Hippocampal formation (tissue), 2 donors: Measurements from ENCODE around the gene PALS2.

Experiments used
- DNase-seq, 2 donors: peaks; one replicate each; lab custom pipeline; 2025; lab: John Stamatoyannopoulos, UW

Gene PALS2

DNA sequence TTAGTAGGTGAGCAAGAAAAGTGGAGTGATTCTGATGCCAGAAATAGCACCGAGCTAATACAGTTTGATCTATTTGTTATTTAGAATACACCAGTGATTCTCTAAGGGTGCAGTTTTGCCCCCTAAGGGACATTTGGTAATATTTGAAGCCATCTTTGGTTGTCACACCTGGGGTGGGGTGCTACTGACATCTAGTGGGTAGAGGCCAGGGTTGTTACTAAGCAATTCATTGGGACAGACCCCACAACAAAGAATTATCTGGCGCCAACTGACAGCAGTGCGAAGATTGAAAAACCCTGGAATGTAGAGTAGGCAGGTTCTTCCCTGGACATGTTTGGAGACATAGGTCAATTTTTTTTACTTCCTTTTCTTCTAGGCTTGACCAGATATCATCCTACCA lies 14.6 kb downstream of the PALS2 start:
- no peak for DNase-seq

DNA sequence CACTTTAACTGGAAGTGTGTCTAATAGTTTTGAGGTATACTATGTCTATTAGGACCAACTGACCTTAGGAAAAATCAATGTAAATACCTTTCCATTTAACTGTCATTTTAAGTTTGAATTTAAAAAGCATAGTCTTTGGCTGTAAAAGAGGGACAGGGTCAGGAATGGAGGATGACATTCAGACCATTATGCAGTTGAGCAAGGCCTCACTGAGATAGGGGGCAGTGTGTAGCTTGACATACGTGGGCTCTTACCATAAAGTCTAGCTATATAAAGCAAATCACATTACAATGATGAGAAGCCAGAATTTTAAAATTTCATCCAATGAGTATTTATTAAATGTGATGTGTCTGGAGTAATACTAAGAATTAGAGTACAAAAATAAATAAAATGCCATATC lies 17.9 kb downstream of the PALS2 start:
- no peak for DNase-seq

DNA sequence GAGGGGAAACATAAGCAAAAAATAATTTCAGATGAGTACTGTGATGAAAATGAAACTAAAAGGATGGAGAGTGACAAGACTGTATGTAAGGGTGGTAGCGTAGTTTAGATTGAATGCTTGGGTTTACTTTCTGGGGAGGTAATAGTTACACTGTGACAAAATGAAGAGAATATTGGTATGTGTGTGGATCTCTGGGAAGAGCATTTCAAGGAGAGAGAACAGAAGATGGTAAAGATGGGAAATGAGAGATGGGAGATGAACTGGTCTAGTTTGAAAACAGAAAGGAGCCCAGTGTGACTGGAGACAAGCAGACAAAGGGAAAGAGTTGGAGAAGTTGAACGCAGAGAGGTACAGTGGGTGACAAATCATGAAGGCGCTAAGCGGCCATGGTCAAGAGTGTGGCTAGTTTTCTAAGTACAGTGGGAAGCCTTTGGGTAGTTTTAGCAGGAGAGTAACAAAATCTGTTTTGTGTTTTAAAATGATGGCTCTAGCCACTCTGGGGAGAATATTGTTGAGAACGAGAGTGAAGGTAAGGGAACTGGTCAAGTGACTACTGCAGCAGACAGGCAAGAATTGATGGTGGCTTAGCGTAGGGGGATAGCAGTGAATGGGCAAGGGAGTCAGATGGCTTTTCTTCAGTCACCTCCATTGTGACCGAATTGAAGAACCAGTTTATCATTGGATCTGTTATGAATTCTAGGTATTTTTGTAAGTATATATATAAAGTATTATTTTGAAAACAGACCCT lies 22.6 kb downstream of the PALS2 start:
- no peak for DNase-seq

DNA sequence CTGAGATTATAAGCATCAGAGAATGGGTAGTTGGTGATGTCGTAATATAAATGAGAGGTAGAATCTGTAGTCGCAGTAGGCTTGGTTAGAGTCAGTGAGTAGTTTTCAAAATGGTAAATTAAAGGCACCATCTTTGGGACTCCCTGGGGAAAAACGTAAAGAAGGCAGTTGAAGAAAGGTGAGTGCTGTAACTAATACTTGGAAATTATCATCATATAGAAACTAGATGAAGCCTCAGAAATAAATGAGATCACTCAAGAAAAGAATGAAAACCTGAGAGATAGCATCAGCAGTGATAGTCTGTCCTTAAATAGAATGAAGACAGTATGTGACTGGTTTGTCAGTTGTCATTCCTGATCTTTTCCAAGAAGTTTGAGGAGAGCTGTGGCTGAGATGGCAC lies 23.8 kb downstream of the PALS2 start:
- no peak for DNase-seq

DNA sequence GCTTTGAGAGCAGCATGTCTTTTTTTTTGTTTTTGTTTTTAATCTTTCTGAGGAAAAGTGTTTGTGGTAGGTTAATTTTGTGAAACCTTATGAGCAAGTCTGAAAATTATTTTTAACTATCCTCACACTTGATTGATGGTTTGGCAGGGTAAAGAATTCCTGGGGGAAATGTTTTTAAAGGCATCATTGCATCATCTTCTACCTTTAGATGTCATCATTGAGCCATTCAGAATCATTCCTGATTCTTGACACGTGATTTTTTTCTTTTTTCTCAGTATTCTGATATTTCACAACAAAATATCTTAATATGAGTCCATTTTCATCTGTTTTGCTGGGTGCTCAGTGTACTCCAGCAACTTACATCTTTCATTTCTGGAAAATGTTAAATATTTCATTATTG lies 28.3 kb downstream of the PALS2 start:
- DNase-seq, result no peak

DNA sequence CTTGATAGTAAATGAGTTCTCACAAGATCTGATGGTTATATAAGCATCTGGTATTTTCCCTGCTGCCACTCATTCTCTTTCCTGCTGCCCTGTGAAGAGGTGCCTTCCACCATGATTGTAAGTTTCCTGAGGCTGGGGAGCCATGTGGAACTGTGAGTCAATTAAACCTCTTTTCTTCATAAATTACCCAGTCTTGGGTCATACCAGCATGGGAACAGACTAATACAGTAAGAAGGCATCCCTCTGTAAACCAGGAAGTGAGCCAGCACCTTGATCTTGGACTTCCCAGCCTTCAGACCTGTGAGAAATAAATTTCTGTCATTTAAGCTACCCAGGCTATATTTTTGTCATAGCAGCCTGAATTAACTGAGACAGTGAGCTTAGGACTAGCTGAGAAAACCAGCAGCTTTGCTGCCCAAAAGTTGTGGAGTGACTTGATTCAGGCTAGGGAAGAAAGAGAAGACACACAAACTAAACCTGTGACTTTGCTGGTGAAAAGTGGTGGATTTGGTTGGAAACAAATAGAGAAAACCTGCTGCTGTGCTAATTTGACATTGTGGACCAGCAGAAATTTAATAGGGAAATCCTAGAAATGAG lies 29.7 kb downstream of the PALS2 start:
- no peak for DNase-seq

DNA sequence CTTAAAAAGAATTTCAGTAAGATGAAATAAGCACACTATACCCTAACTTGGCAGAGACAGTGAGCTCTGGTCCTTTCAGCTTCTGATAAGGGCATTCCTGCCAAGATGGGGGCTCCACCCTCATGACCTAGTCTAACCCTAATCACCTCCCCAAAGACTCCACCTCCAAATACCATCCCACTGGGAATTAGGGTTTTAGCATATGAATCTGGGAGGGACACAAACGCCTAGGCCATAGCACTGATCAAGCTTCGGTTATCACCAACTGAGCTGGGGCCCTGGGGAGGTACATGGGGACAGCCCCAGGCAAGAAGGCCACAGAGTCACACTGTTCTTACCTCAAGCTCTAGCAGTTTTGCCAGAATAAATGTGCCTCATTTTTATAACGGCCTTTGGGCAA lies 31.4 kb downstream of the PALS2 start:
- DNase-seq, result no peak

DNA sequence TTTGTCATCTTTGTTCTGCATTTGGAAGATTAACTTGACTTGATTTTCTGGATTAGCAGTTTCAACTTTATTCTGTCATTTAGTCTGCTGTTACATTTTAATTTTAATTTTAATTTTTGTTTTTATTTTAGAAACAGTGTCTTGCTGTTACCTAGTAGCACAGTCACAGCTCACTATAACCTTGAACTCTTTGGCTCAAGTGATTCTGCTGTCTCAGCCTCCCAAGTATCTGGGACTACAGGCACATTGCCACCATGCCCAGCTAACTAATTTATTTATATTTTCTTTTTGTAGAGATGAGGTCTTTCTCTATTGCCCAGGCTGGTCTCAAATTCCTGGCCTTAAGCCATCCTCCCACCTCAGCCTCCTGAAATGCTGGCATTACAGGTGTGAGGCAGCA lies 35.3 kb downstream of the PALS2 start:
- no peak for DNase-seq

DNA sequence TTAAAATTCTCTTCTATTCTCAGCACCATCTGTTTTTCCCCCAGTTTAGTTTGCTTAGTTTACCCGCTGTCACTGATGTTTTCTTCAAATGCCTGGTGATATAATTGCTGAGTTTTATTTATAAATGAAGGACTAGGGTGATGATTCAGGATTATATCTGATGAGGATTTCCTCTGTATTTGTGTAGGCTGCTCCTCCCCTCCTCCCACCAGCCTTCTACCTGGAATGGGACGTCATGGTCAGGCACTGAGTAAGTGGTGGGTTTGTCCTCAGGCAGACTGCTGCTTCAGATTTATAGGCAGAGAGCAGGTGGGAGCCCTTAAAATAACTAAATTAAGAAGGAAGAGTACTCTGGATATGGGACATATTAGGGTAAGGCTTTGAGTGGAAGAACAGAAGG lies 35.8 kb downstream of the PALS2 start:
- no peak for DNase-seq

DNA sequence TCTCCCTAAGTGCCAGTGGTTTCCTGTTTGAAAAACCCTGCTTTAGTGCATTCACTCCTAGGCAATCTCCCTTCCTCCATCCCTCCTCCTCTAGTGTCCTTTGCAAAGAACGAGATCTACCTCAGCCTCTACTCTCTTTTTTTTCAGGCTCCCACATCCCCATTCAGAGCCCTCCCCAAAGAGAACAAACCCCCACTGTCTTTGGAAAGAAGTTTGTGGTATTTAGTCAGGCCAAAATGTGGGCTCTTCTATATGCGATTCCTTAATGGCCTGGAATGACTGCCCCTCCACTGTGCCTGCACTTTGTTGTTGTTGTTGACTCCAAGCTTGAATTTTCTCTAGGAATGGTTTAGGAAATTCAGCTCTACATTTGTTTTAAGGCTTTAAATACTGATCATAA lies 36.3 kb downstream of the PALS2 start:
- DNase-seq, result no peak

DNA sequence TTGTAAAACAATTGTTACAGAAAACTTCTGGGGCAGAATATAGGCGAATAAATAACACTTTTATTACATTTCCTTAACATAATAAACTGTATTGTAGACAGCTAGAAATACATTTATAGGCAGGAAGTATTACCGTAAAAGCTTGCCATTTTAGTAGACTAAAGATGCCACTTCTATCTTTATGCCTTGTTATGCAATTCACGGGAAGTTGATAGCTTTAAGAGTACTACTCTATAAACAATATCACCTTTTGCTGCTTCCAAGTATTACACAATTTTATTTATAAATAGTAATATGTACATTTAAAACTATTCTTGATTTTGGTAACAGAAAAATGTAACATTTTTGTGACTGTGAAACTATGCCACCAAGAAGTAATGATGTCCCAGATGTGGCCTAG lies 37.9 kb downstream of the PALS2 start:
- no peak for DNase-seq

DNA sequence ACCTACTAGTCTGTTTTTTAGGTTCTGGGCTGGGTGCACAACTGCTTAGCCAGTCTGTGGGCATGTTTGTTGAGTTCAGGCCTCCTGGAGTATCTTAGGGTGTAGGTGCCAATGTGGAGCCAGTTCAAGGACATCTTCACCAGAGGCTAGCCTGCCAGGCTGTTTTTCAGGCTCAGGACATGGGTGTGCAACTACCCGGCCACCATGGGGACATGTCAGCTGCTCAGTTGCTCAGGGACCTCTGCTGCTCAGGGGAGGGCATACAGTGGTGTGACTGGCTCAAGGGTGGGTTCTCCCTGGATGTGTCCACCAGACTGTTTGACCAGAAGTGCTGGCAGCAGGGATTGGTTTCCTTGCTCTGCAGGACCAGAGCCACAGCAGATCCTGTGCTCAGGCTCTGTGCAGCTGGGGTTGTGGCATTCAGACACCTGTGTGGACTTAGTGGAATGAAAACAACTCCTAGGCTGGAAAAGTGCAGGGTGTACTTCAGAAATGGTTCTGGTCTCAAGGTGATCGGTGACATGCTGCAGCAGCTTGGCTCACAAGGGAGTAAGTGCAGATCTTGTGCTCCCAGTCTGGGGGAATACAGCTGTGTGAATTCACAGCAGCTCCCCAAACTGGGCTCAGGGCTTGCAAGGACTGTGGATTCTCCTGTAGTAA lies 44.8 kb downstream of the PALS2 start:
- DNase-seq, result no peak

DNA sequence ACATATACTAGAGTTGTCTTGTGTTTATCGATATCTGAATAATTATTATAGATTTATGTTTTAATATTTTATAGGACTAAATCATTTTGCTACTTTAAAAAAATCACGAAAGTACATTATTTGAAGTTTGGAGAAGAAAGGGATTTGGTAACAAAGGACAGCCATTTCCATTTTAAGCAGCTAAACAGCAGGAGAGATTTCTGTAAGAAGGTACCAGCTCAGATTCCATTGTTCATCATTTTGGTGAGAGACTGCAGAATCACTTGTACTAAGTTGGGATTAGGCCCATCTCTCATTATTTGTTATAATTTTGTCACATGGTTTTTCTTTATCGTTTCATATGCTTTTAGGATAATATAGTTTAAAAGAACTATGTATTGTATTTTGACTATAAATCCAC lies 46.7 kb downstream of the PALS2 start:
- DNase-seq, result no peak

DNA sequence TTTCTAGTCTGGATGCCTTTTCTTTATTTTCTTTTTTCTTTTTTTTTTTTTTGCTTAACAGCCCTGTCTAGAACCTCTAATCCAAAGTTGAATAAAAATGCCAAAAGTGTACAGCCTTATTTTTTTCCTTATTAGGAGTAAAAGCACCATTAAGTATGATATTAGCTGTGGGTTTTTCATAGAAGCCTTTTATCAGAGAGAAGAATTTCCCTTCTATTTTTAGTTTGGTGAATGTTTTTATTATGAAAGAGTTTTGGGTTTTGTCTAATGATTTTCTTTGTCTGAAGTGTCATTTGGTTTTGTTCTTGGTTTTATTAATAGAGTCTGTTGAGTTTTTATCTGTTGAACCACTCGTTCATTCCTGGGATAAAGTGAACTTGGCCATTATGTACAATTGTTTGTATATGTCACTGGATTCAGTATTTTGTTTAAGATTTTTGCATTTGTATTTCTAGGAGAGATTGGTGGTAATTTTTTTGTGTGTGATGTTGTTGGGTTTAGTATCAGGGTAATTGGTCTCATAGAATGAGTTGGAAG lies 49.5 kb downstream of the PALS2 start:
- DNase-seq, result no peak
